NK-92 (cell line): Measurements from ENCODE around the gene NCKAP5.

ENCODE experiments used
- DNase-seq: peaks from one replicate; lab custom pipeline; 2025; ENCODE audit not compliant: unreplicated experiment; lab: John Stamatoyannopoulos, UW

The NCKAP5 gene

GRCh38 chr2:133343018-133343352 is 225.3 kb downstream of the NCKAP5 start:
- DNase-seq, result no peak

DNA sequence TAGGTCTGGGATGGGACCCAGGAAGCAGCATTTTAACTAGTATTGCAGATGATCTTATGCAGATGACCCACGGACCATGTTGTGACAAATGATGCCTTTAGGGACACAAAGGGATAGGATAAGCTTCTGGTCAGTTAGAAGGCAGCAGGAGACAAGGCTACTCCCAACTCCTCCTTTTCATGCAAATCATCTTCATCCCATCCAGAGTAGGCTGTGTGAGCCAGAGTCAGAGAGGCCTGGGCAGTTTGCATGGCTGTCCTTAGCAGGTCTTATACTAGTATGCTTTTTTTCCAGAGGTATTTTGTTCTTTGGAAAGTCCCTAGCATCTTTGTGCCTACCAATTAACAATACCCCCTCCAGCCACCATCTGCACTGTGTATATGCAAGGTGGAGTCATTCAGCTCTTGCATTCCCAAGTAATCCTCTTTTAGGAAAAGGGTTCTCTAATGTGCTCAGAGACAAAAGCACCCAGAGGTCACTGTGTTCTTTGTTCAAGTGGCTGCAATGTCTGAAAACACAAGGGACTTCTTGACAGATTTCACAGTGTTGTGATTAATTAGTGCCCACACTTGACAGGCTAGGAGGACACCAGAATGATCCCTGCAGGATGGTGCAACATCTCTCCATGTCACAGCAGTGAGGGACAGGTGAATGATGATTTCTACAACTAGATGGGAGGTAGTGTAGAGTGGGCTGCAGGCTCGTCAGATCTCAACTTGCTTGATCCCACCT is 225.8 kb downstream of the NCKAP5 start:
- no peak for DNase-seq

GRCh38 chr2:133341575-133341974 is 226.7 kb downstream of the NCKAP5 start:
- no peak for DNase-seq

DNA sequence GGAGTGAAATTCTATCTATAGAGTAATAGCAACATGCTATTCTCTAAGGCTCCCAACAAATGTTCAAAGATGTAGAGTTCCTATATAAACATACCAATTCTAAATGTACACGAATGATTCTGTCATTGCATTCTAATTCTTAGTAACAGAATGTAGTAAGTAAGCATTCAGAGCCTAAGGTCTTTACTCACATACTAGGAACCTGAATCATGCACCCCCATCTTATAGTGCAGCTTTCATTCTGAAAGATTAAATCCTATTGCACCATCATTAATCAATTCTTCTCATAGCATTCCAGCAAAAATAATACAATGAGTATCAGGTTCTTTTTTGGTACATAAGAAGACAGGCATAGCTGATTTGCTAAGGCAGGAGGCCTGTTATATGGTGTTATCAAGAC is 230.0 kb downstream of the NCKAP5 start:
- no peak for DNase-seq

- no peak for DNase-seq
These were observed 233.3 kb downstream of the NCKAP5 start for GRCh38 chr2:133334923-133335322.

DNA sequence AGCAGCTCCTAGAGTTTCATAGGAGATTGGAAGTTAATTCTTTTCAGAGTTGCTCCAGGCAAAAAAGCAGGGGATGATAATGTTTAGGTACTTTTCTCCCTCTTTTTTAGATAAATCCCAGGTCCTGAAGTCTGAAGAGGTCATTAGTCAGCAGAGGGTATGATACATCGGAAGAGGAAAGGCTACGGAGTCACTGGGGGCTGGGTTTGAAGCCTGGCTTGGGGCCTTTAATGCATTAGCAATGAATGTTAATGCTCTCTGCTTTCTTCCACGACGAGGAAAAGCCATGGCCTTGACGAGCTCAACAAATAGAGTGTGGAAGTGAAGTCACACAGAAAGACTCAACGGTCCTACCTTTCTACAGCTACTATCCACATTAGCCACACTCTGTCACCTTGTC is 235.1 kb downstream of the NCKAP5 start:
- DNase-seq, result no peak

GRCh38 chr2:133331436-133331835 is 236.8 kb downstream of the NCKAP5 start:
- DNase-seq, result no peak

DNA sequence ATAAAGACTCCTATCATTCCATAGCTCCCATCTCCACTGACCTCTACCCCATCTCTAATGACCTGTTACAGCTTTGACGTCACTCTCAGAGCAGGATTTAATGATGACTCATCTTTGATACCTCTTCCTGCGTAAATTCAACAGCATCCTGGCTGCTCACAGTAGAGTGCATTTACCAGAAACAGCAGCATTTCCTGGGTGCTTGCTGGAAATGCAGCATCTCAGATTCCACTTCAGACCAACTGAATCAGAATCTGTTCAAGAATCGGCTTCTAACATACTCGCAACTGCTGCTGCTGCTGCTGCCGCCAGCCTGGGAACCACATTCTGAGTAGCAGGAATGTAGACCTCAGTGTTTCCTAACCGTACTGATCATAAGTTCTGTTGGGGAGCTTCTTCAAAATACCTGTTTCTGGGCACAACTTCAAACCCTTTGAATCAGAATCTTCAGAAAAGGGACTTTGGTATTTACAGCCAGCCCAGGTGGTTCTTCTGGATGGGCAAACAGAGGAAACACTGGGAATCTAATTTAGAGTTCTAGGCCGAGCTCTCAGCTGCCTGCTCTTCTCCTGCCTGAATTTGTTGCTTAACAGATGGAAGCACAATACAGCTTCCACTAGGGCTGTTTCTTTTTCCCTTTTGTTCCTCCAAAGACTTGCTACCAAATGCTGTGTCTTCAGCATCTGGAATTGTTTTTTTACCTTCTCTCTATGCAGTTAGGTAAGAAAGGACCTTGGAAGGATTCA is 241.4 kb downstream of the NCKAP5 start:
- DNase-seq, result no peak

GRCh38 chr2:133324150-133324561 is 244.1 kb downstream of the NCKAP5 start:
- DNase-seq, result no peak

- no peak for DNase-seq
These were observed 245.4 kb downstream of the NCKAP5 start for GRCh38 chr2:133322909-133323308.

GRCh38 chr2:133317178-133317577 is 251.1 kb downstream of the NCKAP5 start:
- DNase-seq, result no peak

DNA sequence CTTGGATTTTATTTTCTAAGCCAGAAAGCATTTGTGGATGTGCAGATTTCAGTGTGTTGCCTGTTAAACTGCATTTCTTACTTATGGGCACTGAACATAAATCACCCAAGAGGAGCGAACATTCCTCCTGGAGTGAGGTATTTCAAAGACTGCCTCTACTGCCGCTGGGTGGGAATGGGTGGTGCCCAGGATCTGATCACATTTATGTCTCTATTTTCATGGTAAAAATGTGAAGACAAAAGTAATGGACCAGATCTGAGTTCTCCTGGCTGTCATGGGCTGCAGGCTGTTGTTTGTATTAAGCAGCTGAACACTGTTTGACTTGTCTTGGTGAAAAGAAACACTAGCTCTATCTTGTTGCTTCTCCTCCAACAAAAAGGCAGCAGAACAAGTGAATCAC is 251.7 kb downstream of the NCKAP5 start:
- DNase-seq, result no peak

DNA sequence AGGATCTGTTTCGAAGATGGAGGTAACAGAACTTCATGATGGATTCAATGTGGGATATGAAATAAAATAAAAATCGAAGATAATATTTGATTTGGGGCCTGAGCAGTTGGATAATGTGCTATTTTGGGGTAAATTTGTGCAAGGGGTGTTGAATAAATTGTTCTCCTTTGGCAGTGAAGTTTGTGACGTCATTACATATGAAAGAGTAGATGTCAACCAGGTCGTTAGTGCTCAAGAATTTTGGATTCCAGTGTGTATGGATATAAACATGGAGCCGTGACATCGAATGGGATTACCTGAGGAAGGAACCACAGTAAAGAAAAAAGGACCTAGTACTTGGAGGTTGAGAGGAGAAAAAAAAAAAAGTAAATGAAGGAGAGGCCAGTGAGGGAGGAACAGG is 253.0 kb downstream of the NCKAP5 start:
- no peak for DNase-seq

GRCh38 chr2:133314795-133315194 is 253.5 kb downstream of the NCKAP5 start:
- no peak for DNase-seq

DNA sequence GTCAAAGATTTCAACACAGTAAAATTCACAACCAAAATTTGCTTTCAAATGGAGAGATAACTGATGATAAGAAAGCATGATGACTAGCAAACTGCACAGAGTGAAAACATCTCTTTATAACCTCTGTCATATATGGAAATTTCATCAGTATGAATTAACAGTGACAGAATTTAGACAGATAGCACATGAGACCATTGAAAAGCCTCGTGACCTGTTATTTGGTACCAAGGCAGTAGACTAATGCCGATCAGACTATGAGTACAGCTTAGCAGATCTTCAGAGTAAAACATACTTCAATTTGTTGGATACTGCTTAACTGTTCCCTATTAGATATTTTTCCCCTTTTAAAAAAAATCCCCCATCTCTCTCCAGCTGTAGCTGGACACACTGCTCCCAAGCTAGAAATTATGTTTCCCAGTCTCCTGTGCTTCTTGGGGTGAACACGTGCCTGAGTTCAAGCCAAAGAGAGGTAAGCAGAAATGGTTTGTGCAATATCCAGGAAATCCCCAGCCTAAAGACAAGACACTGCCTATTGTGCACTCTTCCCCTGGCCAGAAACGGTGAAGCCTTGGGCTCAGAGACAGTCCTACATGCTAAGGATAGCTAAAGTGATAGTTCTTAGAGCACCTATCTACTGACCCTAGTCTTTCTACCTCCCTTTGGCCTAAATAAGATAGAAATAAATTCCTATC is 256.1 kb downstream of the NCKAP5 start:
- DNase-seq, result no peak

GRCh38 chr2:133306236-133306635 is 262.0 kb downstream of the NCKAP5 start:
- DNase-seq, result no peak

DNA sequence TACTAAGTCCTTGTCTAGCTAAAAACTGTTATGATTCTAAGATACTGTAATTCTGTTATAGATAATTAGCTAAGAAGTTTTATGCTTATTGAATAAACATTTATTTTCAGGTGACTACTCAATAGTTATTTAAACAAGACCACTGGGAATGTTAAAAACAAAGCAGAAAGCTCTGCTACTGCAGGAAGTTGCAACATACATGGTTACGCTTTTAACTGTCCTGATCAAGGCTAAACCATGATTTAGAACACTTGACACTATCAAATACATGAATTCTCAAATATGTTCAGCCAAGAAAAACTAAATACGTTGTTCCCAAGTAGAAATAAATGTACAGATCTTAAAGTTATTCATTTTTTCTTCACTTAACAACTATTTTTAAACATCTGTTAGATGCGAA is 263.9 kb downstream of the NCKAP5 start:
- no peak for DNase-seq

GRCh38 chr2:133303150-133303549 is 265.1 kb downstream of the NCKAP5 start:
- DNase-seq, result no peak

- no peak for DNase-seq
These were observed 271.9 kb downstream of the NCKAP5 start for GRCh38 chr2:133296401-133296800.

GRCh38 chr2:133293544-133294353 is 274.5 kb downstream of the NCKAP5 start:
- no peak for DNase-seq

GRCh38 chr2:133292259-133292658 is 276.0 kb downstream of the NCKAP5 start:
- no peak for DNase-seq
